Stimulated activated CD8-positive, alpha-beta memory T cell treated with anti-CD3 and anti-CD28 coated beads, Interleukin-4, amount 100 ng/mL, for 24 hours (primary cell): ENCODE results near the gene DOCK9.
"Not testable (repeated sequence)": the region's sequence is repeated elsewhere in the genome, so short reads cannot be mapped to it uniquely, and the experiment has no call there.

ENCODE experiments used
- DNase-seq: peaks from one replicate; pipeline ENCODE4 v3.0.0-alpha.2; 2020; ENCODE audit warnings: low read depth

DOCK9 gene

GRCh38 chr13:98773921-98774320, 203.9 kb downstream of the DOCK9 start:
- DNase-seq = no peak

DNA sequence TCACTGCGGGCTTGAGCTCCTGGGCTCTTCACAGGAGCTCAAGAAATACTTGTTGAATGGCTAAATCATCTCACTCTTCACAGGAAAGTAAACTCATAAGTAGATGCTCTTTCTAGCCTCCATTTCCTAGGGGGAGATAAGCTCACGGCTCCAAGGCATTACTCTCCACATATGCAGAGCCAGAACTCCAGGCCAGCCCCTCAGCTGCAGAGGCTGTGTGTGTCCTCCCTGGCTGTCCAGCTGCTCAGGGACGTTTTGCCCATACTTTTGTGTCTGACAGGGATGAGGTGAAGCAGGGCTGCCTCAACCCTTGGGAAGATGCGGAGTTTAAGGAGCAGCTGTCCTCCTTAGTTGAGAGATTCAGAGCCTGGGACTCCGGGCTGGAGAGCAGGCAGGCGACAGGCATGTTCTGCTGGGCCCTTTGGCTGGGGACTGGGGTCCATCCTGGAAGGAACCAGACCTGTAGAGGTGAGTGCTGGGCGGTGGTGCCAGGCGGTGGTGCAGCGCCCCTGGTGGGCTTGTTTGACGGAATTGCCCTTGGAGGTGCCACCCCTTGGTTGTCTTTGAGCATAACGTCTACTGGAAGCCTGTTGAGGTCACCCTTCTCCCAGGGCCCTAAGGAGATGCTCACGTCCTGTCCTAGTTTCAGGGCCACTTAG, 204.9 kb downstream of the DOCK9 start:
- DNase-seq = no peak

- no peak for DNase-seq
These were observed 205.8 kb downstream of the DOCK9 start for GRCh38 chr13:98771838-98772611.

- no peak for DNase-seq
These were observed 208.1 kb downstream of the DOCK9 start for GRCh38 chr13:98769736-98770135.

- DNase-seq = no peak
These were observed 209.3 kb downstream of the DOCK9 start for GRCh38 chr13:98768522-98768921.

DNA sequence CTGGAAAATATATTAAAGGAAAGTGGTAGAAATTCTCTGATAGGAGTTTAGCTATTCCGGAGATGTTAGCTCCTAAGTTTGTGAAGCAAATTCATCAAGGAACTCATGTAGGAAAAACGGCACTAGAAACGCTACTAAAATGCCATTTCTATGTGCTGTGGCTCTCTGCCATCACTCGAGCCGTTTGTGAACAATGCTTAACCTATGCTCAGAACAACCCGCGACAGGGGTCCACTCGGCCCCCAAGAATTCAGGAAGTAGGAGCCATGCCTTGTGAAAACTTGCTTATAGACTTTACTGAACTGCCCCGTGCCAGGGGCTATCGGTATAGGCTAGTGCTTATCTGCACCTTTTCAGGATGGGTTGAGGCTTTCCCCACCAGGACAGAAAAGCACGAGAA, 211.2 kb downstream of the DOCK9 start:
- no peak for DNase-seq

DNA sequence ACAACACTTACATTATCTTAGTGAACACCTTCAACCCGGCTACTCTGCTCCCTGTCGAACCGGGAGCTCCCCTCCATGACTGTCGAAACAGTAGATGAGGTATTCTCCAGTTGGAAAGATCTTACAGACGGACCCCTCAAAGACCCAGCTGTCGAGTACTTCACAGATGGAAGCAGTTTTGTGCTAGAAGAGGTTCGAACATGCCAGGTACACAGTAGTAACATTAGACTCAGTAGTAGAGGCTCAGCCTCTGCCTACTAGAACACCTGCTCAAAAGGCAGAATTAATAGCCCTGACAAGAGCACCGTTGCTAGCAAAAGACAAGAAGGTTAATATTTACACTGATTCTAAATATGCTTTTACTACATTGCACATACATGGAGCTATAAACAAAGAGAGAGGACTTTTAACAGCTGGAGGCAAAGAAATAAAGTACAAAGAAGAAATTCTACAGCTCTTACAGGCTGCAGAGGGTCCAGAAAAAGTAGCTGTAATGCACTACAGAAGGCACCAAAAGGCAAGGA, 211.8 kb downstream of the DOCK9 start:
- DNase-seq = no peak

GRCh38 chr13:98761986-98762616, 215.8 kb downstream of the DOCK9 start:
- DNase-seq = no peak

DNA sequence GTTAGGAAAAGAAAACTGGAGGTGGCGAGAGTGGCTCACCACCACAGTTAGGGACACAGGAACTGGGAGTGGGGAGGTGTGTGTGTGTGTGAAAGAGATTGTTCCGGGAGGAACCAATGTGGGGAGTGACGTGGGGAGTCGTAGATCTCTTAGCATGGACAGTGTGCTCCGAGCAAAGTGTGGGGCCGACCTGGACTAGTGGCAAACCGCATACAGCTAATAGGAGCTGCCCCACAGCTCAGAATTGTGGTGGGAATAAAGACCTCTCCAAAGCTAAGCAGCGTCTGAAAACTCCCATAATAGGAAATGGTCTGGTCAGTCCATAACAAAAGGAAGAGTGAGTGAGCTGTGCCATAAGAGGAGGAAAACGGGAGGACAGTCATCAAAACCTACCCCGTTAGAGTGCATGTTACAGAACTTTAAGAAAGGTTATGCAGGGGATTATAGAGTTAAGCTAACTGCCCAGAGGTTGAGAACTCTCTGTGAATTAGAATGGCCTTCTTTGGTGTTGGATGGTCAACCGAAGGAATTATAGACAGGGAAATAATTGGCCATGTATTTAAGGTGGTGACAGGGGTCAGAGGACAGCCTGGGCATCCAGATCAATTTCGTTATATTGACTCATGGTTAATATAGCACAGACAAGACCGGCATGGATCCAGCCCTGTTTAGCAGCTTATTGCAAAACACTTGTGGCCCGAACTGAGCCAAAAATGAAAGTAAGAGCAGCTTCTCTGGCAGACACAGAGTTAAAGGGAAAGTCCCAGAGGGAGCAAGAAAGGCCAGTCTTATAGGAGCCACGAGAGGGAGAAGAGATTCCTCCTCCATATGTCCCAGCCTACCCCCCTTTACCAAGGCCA, 216.5 kb downstream of the DOCK9 start:
- DNase-seq = no peak

DNA sequence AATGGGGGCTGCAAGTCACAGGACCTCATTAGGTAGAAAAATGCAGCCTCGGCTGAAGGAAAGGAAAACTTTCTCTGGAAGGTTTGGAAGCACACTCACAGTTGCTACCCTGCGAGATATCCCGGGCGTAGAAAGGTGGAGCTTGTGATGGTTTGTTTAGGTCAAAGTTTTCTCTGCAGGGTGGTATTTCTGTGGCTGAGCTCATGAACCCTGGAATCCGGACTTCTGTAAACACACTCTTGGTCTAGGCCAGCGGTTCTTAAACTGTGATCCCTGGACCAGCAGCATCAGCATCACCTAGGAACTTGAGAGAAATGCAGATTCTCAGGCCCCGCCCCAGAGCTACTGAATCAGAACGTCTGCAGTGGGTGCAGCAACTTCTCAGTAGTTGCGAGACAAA, 222.1 kb downstream of the DOCK9 start:
- no peak for DNase-seq

- DNase-seq = no peak
These were observed 222.7 kb downstream of the DOCK9 start for GRCh38 chr13:98755116-98755515.

DNA sequence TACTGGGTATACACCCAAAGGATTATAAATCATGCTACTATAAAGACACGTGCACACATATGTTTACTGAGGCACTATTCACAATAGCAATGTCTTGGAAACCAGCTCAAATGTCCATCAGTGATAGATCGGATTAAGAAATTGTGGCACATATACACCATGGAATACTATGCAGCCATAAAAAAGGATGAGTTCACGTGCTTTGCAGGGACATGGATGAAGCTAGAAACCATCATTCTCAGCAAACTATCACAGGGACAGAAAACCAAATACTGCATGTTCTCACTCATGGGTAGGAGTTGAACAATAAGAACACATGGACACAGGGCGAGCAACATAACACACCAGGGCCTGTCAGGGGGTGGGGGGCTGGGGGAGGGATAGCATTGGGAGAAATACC, 223.4 kb downstream of the DOCK9 start:
- DNase-seq = not testable (repeated sequence)

GRCh38 chr13:98752467-98753290, 225.2 kb downstream of the DOCK9 start, which contains the start of gene SLC15A1:
SLC15A1 (minus strand) TSS chr13:98752672; CDS start chr13:98752598, 74 bp downstream.
- DNase-seq = no peak

- DNase-seq = no peak
These were observed 225.9 kb downstream of the DOCK9 start for GRCh38 chr13:98751861-98752466.

DNA sequence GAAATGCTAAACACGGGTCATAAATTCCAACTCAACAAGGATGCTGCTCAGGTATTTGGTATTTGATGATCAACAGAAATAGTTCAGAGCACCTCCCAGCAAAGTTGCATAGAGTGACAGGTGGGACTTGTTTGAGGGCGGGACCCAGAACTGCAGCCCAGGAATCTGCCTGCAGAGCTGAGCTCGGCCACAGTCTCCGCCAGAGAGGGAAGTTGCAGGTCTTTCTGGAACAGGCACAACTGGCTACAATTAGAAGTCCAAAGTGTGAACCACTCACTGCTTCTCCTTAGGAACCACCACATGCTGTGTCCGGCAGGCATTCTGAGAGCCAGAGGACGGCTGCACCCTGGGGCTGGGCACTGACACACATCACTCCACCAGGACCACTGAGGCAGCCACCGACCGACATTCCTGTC, 226.5 kb downstream of the DOCK9 start:
- DNase-seq = no peak

GRCh38 chr13:98749501-98749900, 228.4 kb downstream of the DOCK9 start:
- no peak for DNase-seq

- DNase-seq = no peak
These were observed 230.9 kb downstream of the DOCK9 start for GRCh38 chr13:98746968-98747367.
